ENCODE results near the gene TMEM201. TPM values are rescaled to one million over a fixed set of nuclear protein-coding genes. Genes with fewer than 3 reads are reported as not detected.
"Not testable (repeated sequence)": the region's sequence is repeated elsewhere in the genome, so short reads cannot be mapped to it uniquely, and the experiment has no call there.

Gene TMEM201
- total RNA-seq, 1 donor from 2014 or later: 24.6 TPM

GRCh38 chr1:9624081-9624480, 35.4 kb downstream of the TMEM201 start:
- Mint-ChIP-seq H3K4me3 (ENCODE audit: low read depth) (no peak overlapping the region), H3K9me3 (ENCODE audit: low read depth) (no peaks in the 10 kb centered on the region), H3K27me3 (peaks cover 25% of the 10 kb centered on the region), H3K4me1 (ENCODE audit: low read depth) (no peaks in the 10 kb centered on the region), H3K36me3 (ENCODE audit: insufficient read depth) (no peaks in the 10 kb centered on the region), H3K27ac (no peak overlapping the region)
- TF ChIP-seq CTCF (IDR thresholded peaks at IDR 0.05; ENCODE audit: unreplicated experiment): no peak
- DNase-seq (ENCODE audit: low spot score, unreplicated experiment): no peak

- H3K27ac Mint-ChIP-seq; H3K4me3 Mint-ChIP-seq (ENCODE audit: low read depth); H3K9me3 Mint-ChIP-seq (ENCODE audit: low read depth); DNase-seq (ENCODE audit: low spot score, unreplicated experiment); H3K4me1 Mint-ChIP-seq (ENCODE audit: low read depth); H3K36me3 Mint-ChIP-seq (ENCODE audit: insufficient read depth): not testable (repeated sequence)
- peaks cover 23% of the 10 kb centered on the region for H3K27me3 Mint-ChIP-seq
Observed at GRCh38 chr1:9625030-9625429, 36.3 kb downstream of the TMEM201 start.

DNA sequence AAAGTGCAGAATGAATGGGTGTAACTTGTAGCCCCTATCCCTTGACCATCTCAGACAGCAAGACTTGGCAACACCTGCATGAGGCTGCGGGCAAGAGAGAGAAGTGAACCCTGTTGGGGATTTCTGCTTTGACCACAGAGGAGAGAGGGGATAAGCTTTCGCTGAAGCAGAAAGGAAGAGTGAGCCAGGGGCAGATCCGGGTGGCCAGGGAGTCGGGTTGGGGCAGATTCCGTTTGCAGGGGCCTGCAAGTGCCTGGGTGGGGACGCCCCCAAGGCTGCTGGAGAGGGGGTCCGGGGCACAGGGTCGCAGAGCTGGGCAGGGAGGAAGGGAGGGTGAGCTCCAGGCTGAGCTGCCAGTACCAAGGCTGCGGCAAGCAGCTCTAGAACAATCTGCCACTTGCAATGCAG, 37.5 kb downstream of the TMEM201 start:
- peaks cover 27% of the 10 kb centered on the region for H3K27me3 Mint-ChIP-seq
- no peaks in the 10 kb centered on the region for H3K4me1 Mint-ChIP-seq (ENCODE audit: low read depth)
- no peaks in the 10 kb centered on the region for H3K36me3 Mint-ChIP-seq (ENCODE audit: insufficient read depth)
- no peak for DNase-seq (ENCODE audit: low spot score, unreplicated experiment)
- no peak overlapping the region for H3K4me3 Mint-ChIP-seq (ENCODE audit: low read depth)
- no peak for TF ChIP-seq CTCF (IDR thresholded peaks at IDR 0.05; ENCODE audit: unreplicated experiment)
- no peak overlapping the region for H3K27ac Mint-ChIP-seq
- no peaks in the 10 kb centered on the region for H3K9me3 Mint-ChIP-seq (ENCODE audit: low read depth)

GRCh38 chr1:9628541-9629444, 40.1 kb downstream of the TMEM201 start:
- Mint-ChIP-seq H3K9me3 (ENCODE audit: low read depth) (no peaks in the 10 kb centered on the region), H3K27ac (no peak overlapping the region), H3K4me1 (ENCODE audit: low read depth) (no peaks in the 10 kb centered on the region), H3K4me3 (ENCODE audit: low read depth) (no peak overlapping the region), H3K27me3 (peaks cover 27% of the 10 kb centered on the region), H3K36me3 (ENCODE audit: insufficient read depth) (no peaks in the 10 kb centered on the region)
- DNase-seq (ENCODE audit: low spot score, unreplicated experiment): no peak
- no peak for TF ChIP-seq CTCF (IDR thresholded peaks at IDR 0.05; ENCODE audit: unreplicated experiment)

- H3K36me3 Mint-ChIP-seq (ENCODE audit: insufficient read depth): no peaks in the 10 kb centered on the region
- DNase-seq (ENCODE audit: low spot score, unreplicated experiment): no peak
Observed at GRCh38 chr1:9629445-9630201, 40.9 kb downstream of the TMEM201 start.

More at GRCh38 chr1:9629445-9630201, 40.9 kb downstream of the TMEM201 start:
- Mint-ChIP-seq H3K27me3 (peaks cover 24% of the 10 kb centered on the region), H3K4me3 (ENCODE audit: low read depth) (no peak overlapping the region), H3K4me1 (ENCODE audit: low read depth) (no peaks in the 10 kb centered on the region), H3K27ac (no peak overlapping the region), H3K9me3 (ENCODE audit: low read depth) (no peaks in the 10 kb centered on the region)
- no peak for TF ChIP-seq CTCF (IDR thresholded peaks at IDR 0.05; ENCODE audit: unreplicated experiment)

Data from progenitor cell of endocrine pancreas (in vitro differentiated cells).